NK-92 (cell line): ENCODE measurements around the gene F2.
"Not testable (repeated sequence)": the region's sequence is repeated elsewhere in the genome, so short reads cannot be mapped to it uniquely, and the experiment has no call there.

Source experiments
- DNase-seq: peaks from one replicate; lab custom pipeline; 2025; ENCODE audit not compliant: unreplicated experiment; lab: John Stamatoyannopoulos, UW

The F2 gene

DNA sequence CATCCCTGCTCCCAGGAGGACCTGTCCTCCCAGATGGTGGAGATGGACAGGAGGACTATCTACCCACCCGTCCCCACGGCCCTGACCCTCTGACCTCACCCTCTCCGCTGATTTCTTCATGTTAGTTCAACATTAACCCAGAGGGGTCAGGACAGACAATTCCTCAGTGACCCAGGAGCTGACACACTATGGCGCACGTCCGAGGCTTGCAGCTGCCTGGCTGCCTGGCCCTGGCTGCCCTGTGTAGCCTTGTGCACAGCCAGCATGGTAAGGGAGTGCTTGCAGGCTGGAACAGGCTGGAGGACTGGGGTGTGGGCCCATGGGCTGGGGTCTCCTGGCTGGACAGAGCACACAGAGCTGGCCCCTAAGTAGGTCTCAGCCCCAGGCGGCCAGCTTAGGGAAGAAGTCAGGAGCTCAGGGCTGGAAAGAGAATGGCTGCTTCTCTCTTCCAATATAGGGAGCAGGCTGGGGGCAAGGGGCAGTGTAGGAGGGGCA is at the start of gene F2:
TSS of gene F2 (plus strand) at position 166 of the 495 bp plus-strand sequence. CDS start at position 189, 23 bp downstream.
- no peak for DNase-seq

DNA sequence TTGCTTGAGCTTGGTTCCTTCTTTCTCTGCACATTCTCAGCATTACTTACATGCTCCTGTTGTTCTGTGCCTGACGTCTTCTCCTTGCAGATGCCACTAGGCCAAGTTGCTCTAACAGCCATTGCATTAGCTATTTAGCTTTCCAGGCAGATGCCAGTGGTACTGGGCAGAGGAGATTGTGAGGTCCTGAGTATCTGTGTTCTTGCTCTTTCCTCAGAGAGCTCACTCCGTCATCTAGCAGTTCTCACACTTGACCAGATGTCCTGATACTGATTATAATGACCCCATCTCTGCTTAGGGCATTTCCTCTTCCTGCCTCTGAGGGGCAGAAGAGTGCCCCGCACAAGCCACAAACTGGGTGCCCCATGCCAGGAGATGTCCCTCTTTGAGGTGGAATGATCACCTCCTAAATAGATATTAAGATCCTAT is 49.3 kb upstream of the F2 start:
- DNase-seq, result no peak

DNA sequence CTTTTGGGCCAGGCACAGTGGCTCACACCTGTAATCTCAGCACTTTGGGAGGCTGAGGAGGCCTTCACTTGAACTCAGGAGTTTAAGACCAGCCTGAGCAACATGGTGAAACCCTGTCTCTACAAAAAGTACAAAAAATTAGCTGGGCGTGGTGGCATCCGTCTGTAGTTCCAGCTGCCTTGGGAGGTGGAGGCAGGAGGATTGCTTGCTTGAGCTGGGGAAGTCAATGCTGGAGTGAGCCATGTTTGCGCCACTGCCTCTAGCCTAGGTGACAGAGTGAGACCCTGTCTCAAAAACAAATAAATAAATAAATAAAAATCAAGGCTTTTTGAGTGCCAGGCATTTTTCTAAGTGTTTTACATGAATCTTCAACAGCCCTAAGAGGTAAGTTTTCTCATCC is 48.5 kb upstream of the F2 start:
- not testable (repeated sequence) for DNase-seq

DNA sequence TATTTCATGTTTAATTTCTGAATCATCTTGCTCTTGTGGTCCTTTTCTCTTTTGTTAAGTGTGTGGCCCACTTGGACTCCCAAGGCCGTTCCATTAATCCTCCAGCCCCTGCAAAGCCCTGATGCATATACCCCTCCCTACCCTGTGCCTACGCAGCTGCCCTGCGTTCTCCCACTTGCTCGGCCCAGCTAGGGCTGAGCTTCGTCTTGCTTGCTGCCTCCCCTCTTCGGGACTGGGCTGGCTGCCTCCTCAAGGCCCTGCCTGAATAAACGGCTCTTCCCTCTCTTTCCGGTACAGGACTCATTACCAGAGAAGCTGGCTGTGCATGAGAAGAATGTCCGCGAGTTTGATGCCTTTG is 47.1 kb upstream of the F2 start:
- DNase-seq, result no peak

DNA sequence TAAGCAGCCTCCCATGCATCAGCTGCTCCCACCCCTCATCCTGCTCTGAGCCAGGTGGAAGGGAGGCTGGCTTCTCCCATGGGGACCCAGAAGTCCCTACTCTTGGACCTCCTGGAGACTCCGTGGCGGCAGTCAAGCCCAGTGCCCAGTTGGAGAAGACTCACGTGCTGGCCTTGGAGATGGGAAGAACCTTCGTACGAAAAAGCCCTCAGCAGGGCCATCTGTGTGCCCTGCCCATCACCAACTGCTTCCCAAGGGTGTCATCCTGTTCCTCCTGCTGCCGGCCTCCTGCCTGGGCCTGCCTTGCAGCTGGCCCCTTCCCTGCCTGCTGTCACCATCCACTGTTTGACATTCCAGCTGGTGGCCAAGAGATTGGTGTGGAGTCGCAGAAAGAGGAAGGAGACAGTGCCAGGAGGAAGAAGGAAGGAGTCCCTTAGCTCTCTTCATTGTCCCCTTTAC is 46.6 kb upstream of the F2 start:
- no peak for DNase-seq

GRCh38 chr11:46673713-46674462 is 45.1 kb upstream of the F2 start:
- DNase-seq, result no peak

- no peak for DNase-seq
These were observed 44.3 kb upstream of the F2 start for GRCh38 chr11:46674463-46675287.

DNA sequence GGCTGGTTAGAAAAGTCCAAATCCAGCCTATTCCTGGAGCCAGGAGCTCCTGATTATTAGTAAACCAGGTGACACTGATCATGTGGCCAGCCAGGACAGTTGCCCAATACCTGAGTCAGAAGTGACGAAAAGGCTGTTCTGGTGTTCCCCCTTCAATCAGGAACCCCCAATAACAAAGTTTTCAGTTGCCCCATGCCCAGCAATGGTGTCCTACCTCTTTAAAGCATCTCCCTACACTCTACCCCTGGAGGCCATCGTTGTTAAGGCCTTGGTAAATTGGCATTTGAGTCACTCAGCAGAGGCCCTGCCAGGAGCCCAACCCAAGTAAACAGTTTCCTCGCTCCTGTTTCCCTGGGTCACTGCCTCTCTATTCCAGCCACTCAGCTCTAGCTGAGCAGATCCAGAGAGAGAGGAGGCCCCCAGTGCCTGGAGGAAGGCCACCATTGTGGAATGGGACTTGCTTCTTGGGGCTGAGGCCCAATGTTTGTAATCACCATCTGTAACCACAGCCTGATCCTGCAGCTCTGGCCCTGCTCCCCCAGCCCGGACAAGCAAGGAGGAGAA is 43.6 kb upstream of the F2 start:
- DNase-seq, result no peak

DNA sequence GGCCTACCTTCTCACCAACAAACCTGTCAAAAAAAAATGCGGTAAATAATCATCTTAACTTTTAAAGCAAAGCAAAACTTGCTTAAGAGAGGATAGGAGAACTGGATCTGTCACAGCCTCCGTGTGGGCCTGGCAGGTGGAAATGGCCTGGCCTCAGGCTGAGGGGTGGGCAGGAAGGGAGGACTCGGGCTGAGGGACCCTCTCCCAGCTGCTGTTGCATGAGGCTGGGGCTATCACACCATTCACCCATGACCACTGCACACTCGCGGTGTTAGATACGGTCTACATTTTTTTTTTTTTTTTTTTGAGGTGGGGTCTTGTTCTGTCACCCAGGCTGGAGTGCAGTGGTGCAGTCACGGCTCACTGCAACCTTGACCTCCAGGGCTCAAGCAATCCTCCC is 43.1 kb upstream of the F2 start:
- no peak for DNase-seq

DNA sequence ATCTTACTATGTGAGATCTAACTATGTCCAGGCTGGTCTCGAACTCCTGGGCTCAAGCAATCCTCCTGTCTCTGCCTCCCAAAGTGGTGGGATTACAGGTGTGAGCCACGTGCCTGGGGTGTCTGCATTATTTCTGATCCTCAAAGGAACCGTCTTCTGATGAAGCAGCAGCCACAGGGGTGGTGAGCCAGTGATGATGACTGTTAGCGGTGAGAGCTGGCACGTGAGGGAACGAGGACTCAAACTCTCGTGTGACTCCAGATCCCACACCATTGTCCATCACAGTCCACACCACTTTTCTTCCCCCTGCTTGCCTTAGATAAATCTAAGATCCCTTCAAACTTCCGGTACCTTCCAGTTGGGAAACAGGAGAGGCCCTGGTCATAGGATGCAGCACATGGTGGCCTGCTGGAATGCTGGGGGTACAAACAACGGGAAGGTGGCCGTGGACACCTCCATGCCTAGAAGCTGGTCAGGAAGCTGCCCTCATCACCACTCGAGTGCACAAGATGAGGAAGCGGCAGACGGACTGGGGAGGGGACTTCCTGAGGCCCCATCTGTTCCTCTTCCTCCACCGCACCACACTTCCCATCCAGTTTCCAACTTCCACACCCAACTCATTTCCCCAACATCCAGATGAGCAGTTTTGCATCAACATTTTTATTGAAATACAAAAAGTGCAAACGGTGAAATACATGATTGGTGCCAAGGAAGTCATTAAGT is 42.4 kb upstream of the F2 start:
- DNase-seq, result no peak

- DNase-seq, result no peak
These were observed 41.8 kb upstream of the F2 start for GRCh38 chr11:46677169-46677568.

DNA sequence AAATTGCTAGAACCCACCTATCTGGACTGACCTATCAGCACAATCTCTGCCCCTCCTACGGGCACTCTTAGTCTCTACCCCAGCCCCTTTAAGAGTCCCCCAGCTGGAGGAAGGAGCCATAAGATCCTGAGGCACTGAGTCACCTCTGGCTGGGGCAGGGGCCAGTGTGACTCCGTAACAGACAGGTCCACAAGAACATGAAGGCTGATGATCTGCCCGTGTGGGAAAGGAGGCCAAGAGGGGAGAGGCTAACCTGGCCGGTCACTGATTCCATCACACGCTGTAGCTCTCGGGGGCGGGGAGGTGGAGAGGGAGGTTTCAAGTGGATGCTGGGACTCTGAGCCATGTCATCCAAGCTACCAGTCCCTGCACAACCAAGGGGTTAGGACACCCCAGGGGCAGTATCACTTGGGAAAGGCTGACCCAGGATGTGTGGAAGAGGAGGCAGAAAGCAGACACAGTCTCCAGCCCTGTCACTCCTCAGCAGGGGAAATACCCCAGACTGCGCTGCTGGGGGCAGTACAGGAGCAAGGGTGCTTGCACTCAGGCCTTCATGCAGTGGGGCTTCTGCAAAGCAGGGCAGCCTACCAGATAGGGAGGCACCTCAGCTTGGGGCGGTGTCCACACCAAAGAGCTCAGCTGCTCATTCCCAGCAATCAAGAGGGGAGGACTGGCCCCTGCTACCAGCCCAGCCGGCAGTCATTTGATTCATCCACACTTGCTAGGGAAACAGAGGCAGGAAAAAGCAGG is 40.8 kb upstream of the F2 start:
- no peak for DNase-seq

GRCh38 chr11:46678741-46679130 is 40.3 kb upstream of the F2 start:
- DNase-seq, result no peak

DNA sequence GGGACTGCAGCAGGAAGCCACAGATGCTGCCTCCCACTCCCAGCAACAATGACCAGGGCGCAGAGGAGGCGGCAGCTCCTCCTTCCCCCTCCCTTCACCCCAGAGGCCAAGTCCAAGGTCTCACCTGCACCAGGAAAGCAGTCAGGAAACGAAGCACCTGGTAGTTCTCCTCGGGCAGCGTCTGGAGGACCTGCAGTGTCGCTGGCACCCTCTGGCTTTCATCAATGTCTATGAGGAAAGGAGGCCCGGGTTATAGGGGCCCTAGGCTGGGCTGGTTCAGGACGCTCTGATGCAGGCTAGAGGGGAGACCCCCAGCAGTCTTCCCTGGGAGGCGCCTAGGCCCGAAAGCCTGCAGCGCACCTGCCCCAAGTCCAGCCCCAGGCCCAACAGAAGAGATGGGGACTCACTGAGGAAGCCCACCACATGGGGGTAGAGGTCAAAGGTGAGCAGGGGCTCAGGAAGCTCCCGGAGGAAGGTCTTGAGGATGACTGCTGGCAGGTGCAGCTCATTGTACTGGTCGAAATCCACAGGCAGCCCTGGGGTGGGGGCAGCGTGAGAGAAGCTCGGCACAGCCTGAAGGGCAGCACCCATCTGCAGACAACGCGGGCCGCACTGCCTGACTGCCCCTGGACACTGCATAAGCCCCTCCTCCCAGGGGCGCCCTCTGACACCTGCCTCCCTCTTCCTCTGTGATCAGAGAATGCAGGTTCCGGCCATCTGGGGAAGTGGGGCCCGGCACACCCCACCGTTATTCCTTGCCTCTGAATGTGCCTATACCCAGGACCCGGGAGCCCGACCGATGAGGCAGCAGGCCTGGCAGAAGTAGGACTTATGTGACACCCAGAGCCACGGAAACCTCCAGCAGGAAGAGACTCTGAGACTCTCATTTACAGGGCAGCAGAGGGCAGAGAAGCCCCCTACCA is 39.5 kb upstream of the F2 start:
- DNase-seq, result no peak

DNA sequence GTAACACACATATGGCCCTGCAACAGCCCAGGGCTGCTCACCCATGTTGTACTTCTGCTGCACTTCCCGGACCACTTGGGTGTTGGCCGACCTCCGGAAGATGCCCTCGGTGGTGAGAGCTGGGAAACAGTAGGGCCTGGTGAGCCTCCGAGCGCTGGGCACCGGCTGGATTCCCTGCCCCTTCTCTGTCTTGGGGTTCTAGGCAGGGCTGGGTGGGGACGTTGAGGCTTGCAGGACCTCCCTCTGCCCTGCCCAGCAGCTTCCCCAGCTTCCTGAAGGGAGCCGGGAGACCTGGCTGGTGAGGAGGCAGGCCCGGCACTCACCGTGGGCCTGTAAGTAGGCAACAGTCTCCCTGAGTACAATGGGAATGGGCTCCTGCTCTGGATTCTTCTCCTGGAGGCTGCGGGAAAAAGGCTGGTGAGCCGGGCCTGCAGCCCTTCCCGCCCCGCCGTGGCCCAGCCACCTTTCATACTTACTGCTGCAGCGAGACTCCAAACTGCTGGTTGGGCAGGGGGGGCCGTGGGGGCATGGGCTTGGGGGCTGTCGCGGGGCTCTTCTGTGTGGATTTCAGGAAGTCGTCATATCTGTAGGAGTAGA is 38.8 kb upstream of the F2 start:
- DNase-seq, result no peak

DNA sequence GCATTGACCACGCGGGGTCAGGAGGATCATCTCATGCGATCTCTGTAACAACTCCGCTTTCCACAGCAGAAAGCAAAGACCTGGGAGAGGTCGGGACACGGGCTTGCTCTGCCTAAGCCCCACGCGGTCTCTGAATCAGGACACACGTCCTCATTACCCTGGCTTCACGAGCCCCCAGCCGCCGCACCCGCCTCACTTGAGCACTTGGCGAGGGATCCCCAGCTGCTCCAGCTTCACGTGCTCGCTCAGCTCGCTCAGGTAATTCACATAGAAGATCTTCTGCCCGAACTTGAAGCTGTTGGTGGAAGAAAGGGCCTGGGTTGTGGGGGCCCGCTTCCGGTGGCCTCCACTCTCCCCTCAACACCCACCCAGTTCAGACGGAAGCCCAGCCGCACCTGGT is 38.2 kb upstream of the F2 start:
- no peak for DNase-seq

- no peak for DNase-seq
These were observed 37.2 kb upstream of the F2 start for GRCh38 chr11:46681814-46682213.

GRCh38 chr11:46682773-46683752 is 36.0 kb upstream of the F2 start:
- no peak for DNase-seq
